PC-3 (cell line): ENCODE results near the gene ARSK. TPM values are rescaled to one million over a fixed set of nuclear protein-coding genes. Genes with fewer than 3 reads are reported as not detected.

Source experiments
- ATAC-seq: fragments of 200-7000 bp; cut with Tn5 transposase; 2 replicates; pipeline ENCODE4 v1.9.1; 2020; ENCODE audit warnings: mild to moderate bottlenecking, moderate library complexity
- BruUV-seq: library from RNA; stranded (reverse); fragments of 400-500 nt; replicated peaks from 2 replicates; lab custom pipeline; 2021; lab: Mats Ljungman, UMichigan
- CTCF ChIA-PET: fragments of 300-600 bp; sonication (Branson Sonifier 250); formaldehyde crosslinking; loops from one replicate; lab custom pipeline; 2022; ENCODE audit warnings: antibody characterized with exemption; lab: Charles Lee
- POLR2A ChIA-PET: fragments of 300-600 bp; sonication (Branson Sonifier 250); formaldehyde crosslinking; loops from one replicate; lab custom pipeline; 2022; ENCODE audit warnings: antibody characterized with exemption; ENCODE audit not compliant: unreplicated experiment; lab: Charles Lee
- DNase-seq: peaks from one replicate; pipeline ENCODE4 v3.0.0-alpha.2; 2015
- H2AFZ ChIP-seq: fragments of 300-600 bp; sonication (generic); 2 replicates; pipeline ENCODE4 v1.6.0; 2016; ENCODE audit warnings: antibody characterized with exemption, low read length
- H3F3A ChIP-seq: fragments of 300-600 bp; sonication (generic); one replicate; pipeline ENCODE4 v1.6.0; 2017; ENCODE audit warnings: antibody characterized with exemption, low read length, control low read depth, mild to moderate bottlenecking; ENCODE audit not compliant: unreplicated experiment
- H3K27ac ChIP-seq: fragments of 300-600 bp; sonication (generic); 2 replicates; pipeline ENCODE4 v1.5.1; 2016; ENCODE audit warnings: mild to moderate bottlenecking, low read length
- H3K27me3 ChIP-seq: fragments of 300-600 bp; sonication (generic); 2 replicates; pipeline ENCODE4 v1.6.1; 2016; ENCODE audit warnings: low read length, mixed read lengths
- H3K36me3 ChIP-seq: fragments of 300-600 bp; sonication (generic); 2 replicates; pipeline ENCODE4 v1.6.1; 2016; ENCODE audit warnings: low read depth, mixed run types, low read length, mixed read lengths
- H3K4me1 ChIP-seq: fragments of 300-600 bp; sonication (generic); 2 replicates; pipeline ENCODE4 v1.5.1; 2016; ENCODE audit warnings: low read length; ENCODE audit not compliant: insufficient read depth
- H3K4me2 ChIP-seq: fragments of 300-600 bp; sonication (generic); 2 replicates; pipeline ENCODE4 v1.6.0; 2016; ENCODE audit warnings: low read length
- H3K4me3 ChIP-seq: fragments of 300-600 bp; sonication (generic); 2 replicates; pipeline ENCODE4 v1.5.1; 2016; ENCODE audit warnings: mild to moderate bottlenecking, low read length, mixed read lengths
- H3K79me2 ChIP-seq: fragments of 300-600 bp; sonication (generic); 2 replicates; pipeline ENCODE4 v1.6.1; 2017; ENCODE audit warnings: low read length, mixed read lengths
- H3K9ac ChIP-seq: fragments of 300-600 bp; sonication (generic); 2 replicates; pipeline ENCODE4 v1.6.0; 2016; ENCODE audit warnings: mild to moderate bottlenecking, low read length
- H3K9me2 ChIP-seq: fragments of 300-600 bp; sonication (generic); replicated peaks from 2 replicates; pipeline ENCODE4 v1.6.1; 2016; ENCODE audit warnings: mixed run types, low read length, mixed read lengths
- H3K9me3 ChIP-seq: fragments of 300-600 bp; sonication (generic); 2 replicates; pipeline ENCODE4 v1.6.1; 2016; ENCODE audit warnings: low read length, mixed read lengths
- H4K20me1 ChIP-seq: fragments of 300-600 bp; sonication (generic); 2 replicates; pipeline ENCODE4 v1.6.1; 2016; ENCODE audit warnings: low read length, mixed read lengths
- EZH2 ChIP-seq: fragments of 300-600 bp; sonication (generic); IDR thresholded peaks from one replicate; pipeline ENCODE4 v1.6.1; 2017; ENCODE audit warnings: antibody characterized with exemption, mild to moderate bottlenecking, low read length; ENCODE audit not compliant: unreplicated experiment
- EZH2phosphoT487 ChIP-seq: fragments of 300-600 bp; sonication (generic); IDR thresholded peaks from 2 replicates; pipeline ENCODE4 v1.6.1; 2018; ENCODE audit warnings: mild to moderate bottlenecking, antibody characterized with exemption, low read length, borderline replicate concordance
- intact Hi-C: fragments of 100-400 bp; cut with micrococcal nuclease; formaldehyde crosslinking; loops from 2 replicates; pipeline ENCODE4 v1.9.0; 2023
- total RNA-seq: library from RNA; depleted of rRNA; stranded (reverse); fragments of >200 nt; gene quantifications from 2 replicates; pipeline ENCODE4 v1.2.3, GENCODE V29; 2014
- TF ChIP-seq, protein P1 (sequence below): fragments of 300-600 bp; sonication (generic); conservative IDR thresholded peaks from 2 replicates; pipeline ENCODE4 v1.5.1; 2017; ENCODE audit warnings: antibody characterized with exemption, low read depth, mild to moderate bottlenecking, low read length

Gene ARSK
- total RNA-seq, 1 experiment from 2014 or later: 10.5 TPM

DNA sequence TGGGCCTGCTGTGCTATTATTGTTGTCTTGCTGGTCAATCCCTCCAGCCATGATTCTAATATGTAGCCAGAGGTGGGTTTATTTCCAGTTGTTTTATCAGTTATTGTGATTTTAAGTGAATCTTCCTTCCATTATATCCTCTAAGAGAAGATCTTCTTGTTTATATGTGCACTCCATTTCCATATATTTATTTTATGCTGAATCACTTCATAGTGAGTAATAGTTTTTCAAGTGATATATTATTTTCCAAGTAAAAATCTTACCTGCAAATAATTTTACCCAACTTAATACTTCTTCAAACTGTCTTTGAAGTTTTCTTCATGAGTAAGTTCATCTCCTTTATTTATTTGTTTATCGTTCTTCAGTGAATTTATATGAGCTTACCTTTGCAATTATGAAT lies 51.5 kb downstream of the ARSK start:
- intact Hi-C loops: no loop called here
- no peaks in the 10 kb centered on the region for H4K20me1 ChIP-seq
- DNase-seq (no peak), ATAC-seq (peak; percentile 62)
- H3K36me3 ChIP-seq: no peaks in the 10 kb centered on the region
- POLR2A ChIA-PET: interaction anchor here (0.6 kb wide), 1 partner anchor 10 kb away, joined by 5 read pairs; no protein-coding TSS in a partner anchor
- H3K27ac ChIP-seq: no peak overlapping the region
- CTCF ChIA-PET: no interaction called here
- no peak overlapping the region for H3K4me3 ChIP-seq
- peaks cover 16% of the 10 kb centered on the region for H3K4me1 ChIP-seq
- BruUV-seq: no TSS peak
- no peaks in the 10 kb centered on the region for H3F3A ChIP-seq
- H3K4me2 ChIP-seq: peak overlapping the region; percentile 4; the same call in 1 of the 2 replicates
- 0 out of 2 replicates have a peak overlapping the region, but pooled peaks have one; percentile 16 for H2AFZ ChIP-seq
- H3K9me2 ChIP-seq: no peaks in the 10 kb centered on the region
- H3K27me3 ChIP-seq: no peaks in the 10 kb centered on the region
- H3K9me3 ChIP-seq: no peaks in the 10 kb centered on the region
- TF ChIP-seq, protein P1, sequence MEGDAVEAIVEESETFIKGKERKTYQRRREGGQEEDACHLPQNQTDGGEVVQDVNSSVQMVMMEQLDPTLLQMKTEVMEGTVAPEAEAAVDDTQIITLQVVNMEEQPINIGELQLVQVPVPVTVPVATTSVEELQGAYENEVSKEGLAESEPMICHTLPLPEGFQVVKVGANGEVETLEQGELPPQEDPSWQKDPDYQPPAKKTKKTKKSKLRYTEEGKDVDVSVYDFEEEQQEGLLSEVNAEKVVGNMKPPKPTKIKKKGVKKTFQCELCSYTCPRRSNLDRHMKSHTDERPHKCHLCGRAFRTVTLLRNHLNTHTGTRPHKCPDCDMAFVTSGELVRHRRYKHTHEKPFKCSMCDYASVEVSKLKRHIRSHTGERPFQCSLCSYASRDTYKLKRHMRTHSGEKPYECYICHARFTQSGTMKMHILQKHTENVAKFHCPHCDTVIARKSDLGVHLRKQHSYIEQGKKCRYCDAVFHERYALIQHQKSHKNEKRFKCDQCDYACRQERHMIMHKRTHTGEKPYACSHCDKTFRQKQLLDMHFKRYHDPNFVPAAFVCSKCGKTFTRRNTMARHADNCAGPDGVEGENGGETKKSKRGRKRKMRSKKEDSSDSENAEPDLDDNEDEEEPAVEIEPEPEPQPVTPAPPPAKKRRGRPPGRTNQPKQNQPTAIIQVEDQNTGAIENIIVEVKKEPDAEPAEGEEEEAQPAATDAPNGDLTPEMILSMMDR: no peak
- TF ChIP-seq EZH2phosphoT487 (no peak), EZH2 (no peak)
- H3K9ac ChIP-seq: no peak overlapping the region
- H3K79me2 ChIP-seq: no peaks in the 10 kb centered on the region

DNA sequence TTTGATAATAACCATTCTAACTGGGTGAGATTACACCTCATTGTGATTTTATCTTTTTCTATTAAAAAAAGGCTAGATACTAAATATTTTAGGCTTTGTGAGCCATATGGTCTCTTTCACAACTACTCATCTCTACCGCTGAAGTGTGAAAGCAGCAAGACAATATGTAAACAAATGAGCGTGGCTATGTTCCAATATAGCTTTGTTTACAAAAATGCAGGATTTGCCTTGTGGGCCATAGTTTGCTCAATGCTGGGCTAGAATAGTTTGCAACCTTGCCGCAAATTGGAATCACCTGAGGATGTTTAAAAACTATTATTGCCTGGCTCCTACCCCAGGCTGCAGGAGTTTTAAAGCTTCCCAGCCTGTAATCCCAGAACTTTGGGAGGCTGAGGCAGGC lies 54.8 kb downstream of the ARSK start:
- Histone ChIP-seq H3F3A (no peaks in the 10 kb centered on the region), H3K9ac (no peak overlapping the region), H3K27ac (no peak overlapping the region), H3K9me3 (no peaks in the 10 kb centered on the region), H3K36me3 (no peaks in the 10 kb centered on the region), H3K4me3 (no peak overlapping the region), H3K9me2 (no peaks in the 10 kb centered on the region), H3K27me3 (no peaks in the 10 kb centered on the region), H2AFZ (no peak overlapping the region), H3K4me1 (peaks cover 16% of the 10 kb centered on the region), H4K20me1 (no peaks in the 10 kb centered on the region), H3K79me2 (no peaks in the 10 kb centered on the region), H3K4me2 (no peak overlapping the region)
- no TSS peak for BruUV-seq
- DNase-seq: no peak
- ChIA-PET POLR2A (no interaction called here), CTCF (no interaction called here)
- ATAC-seq: no peak
- intact Hi-C loops: no loop called here
- TF ChIP-seq EZH2 (no peak), EZH2phosphoT487 (no peak)
- TF ChIP-seq, protein P1: no peak

DNA sequence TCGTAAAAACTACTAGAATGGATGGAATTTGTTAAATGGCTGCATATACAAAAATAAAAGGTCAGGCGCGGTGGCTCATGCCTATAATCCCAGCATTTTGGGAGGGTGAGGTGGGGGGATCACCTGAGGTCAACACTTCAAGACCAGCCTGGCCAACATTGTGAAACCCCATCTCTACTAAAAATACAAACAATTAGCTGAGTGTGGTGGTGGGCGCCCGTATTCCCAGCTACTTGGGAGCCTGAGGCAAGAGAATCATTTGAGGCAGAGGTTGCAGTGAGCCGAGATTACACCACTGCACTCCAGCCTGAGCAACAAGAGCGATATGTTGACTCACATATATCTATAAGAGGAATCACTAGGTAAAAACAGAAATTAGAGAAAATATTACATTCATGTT lies 55.6 kb downstream of the ARSK start:
- TF ChIP-seq EZH2 (no peak), EZH2phosphoT487 (no peak)
- TF ChIP-seq, protein P1: no peak
- CTCF ChIA-PET: no interaction called here
- Histone ChIP-seq H3K36me3 (no peaks in the 10 kb centered on the region), H3K27me3 (no peaks in the 10 kb centered on the region), H3K79me2 (no peaks in the 10 kb centered on the region), H3K4me3 (no peak overlapping the region), H3K27ac (no peak overlapping the region), H3K9me2 (no peaks in the 10 kb centered on the region), H3K9ac (no peak overlapping the region), H3F3A (no peaks in the 10 kb centered on the region), H3K9me3 (no peaks in the 10 kb centered on the region), H2AFZ (no peak overlapping the region), H3K4me2 (no peak overlapping the region), H4K20me1 (no peaks in the 10 kb centered on the region), H3K4me1 (peaks cover 13% of the 10 kb centered on the region)
- POLR2A ChIA-PET: no interaction called here
- DNase-seq: no peak
- intact Hi-C loops: no loop called here
- no TSS peak for BruUV-seq
- ATAC-seq: no peak
